HEK293 (cell line): ENCODE data around the gene TMPRSS12.

ENCODE experiments used
- BCL11A ChIP-seq: fragments of 450-650 bp; formaldehyde crosslinking; IDR thresholded peaks from 2 replicates; pipeline ENCODE4 v1.5.1; 2016; ENCODE audit warnings: low read depth, missing biosample characterization, missing genetic modification characterization
- GLIS2 ChIP-seq: fragments of 450-650 bp; formaldehyde crosslinking; IDR thresholded peaks from 2 replicates; pipeline ENCODE4 v1.5.1; 2016; ENCODE audit warnings: missing biosample characterization, missing genetic modification characterization
- KLF16 ChIP-seq: fragments of 450-650 bp; formaldehyde crosslinking; IDR thresholded peaks from 2 replicates; pipeline ENCODE4 v1.5.1; 2017; ENCODE audit warnings: missing biosample characterization, missing genetic modification characterization
- MZF1 ChIP-seq: fragments of 450-650 bp; formaldehyde crosslinking; IDR thresholded peaks from 2 replicates; pipeline ENCODE4 v1.5.1; 2017; ENCODE audit warnings: missing biosample characterization, missing genetic modification characterization, borderline replicate concordance
- SALL2 ChIP-seq: fragments of 450-650 bp; formaldehyde crosslinking; IDR thresholded peaks from 2 replicates; pipeline ENCODE4 v1.5.0; 2017; ENCODE audit warnings: missing biosample characterization, mild to moderate bottlenecking, missing genetic modification characterization, borderline replicate concordance
- SCRT1 ChIP-seq: fragments of 450-650 bp; formaldehyde crosslinking; IDR thresholded peaks from 2 replicates; pipeline ENCODE4 v1.5.1; 2016; ENCODE audit warnings: missing biosample characterization, missing genetic modification characterization, borderline replicate concordance
- YY1 ChIP-seq: fragments of 450-650 bp; formaldehyde crosslinking; IDR thresholded peaks from 2 replicates; pipeline ENCODE4 v1.5.1; 2018; ENCODE audit warnings: missing biosample characterization, missing genetic modification characterization
- ZBTB1 ChIP-seq: fragments of 450-650 bp; formaldehyde crosslinking; IDR thresholded peaks from 2 replicates; pipeline ENCODE4 v1.5.1; 2016; ENCODE audit warnings: missing biosample characterization, missing genetic modification characterization
- ZBTB10 ChIP-seq: fragments of 450-650 bp; formaldehyde crosslinking; IDR thresholded peaks from 2 replicates; pipeline ENCODE4 v1.5.1; 2016; ENCODE audit warnings: missing biosample characterization, missing genetic modification characterization
- ZBTB26 ChIP-seq: fragments of 450-650 bp; formaldehyde crosslinking; optimal IDR thresholded peaks from 2 replicates; pipeline ENCODE3; 2016; ENCODE audit warnings: missing biosample characterization, mild to moderate bottlenecking, missing genetic modification characterization
- ZBTB6 ChIP-seq: fragments of 450-650 bp; formaldehyde crosslinking; IDR thresholded peaks from 2 replicates; pipeline ENCODE4 v1.5.1; 2017; ENCODE audit warnings: missing biosample characterization, missing genetic modification characterization
- ZBTB8A ChIP-seq: fragments of 450-650 bp; formaldehyde crosslinking; IDR thresholded peaks from 2 replicates; pipeline ENCODE4 v1.5.1; 2016; ENCODE audit warnings: missing biosample characterization, missing genetic modification characterization
- ZNF280C ChIP-seq: fragments of 450-650 bp; formaldehyde crosslinking; IDR thresholded peaks from 2 replicates; pipeline ENCODE4 v1.5.1; 2016; ENCODE audit warnings: missing biosample characterization, missing genetic modification characterization
- ZNF366 ChIP-seq: fragments of 450-650 bp; formaldehyde crosslinking; conservative IDR thresholded peaks from 2 replicates; pipeline ENCODE4 v1.5.1; 2016; ENCODE audit warnings: missing biosample characterization, missing genetic modification characterization
- ZNF548 ChIP-seq: fragments of 450-650 bp; formaldehyde crosslinking; IDR thresholded peaks from 2 replicates; pipeline ENCODE4 v1.5.1; 2016; ENCODE audit warnings: missing biosample characterization, missing genetic modification characterization
- ZNF549 ChIP-seq: fragments of 450-650 bp; IDR thresholded peaks from 2 replicates; pipeline ENCODE4 v1.5.1; 2018; ENCODE audit warnings: missing biosample characterization, missing genetic modification characterization, mild to moderate bottlenecking, inconsistent platforms, moderate library complexity
- ZNF560 ChIP-seq: fragments of 450-650 bp; formaldehyde crosslinking; IDR thresholded peaks from 2 replicates; pipeline ENCODE4 v1.5.1; 2017; ENCODE audit warnings: missing biosample characterization, missing genetic modification characterization, borderline replicate concordance
- ZNF580 ChIP-seq: fragments of 450-650 bp; formaldehyde crosslinking; IDR thresholded peaks from 2 replicates; pipeline ENCODE4 v1.5.1; 2016; ENCODE audit warnings: missing biosample characterization, missing genetic modification characterization
- ZNF585B ChIP-seq: fragments of 450-650 bp; formaldehyde crosslinking; IDR thresholded peaks from 2 replicates; pipeline ENCODE4 v1.5.1; 2016; ENCODE audit warnings: missing biosample characterization, missing genetic modification characterization
- ZNF623 ChIP-seq: fragments of 450-650 bp; formaldehyde crosslinking; IDR thresholded peaks from 2 replicates; pipeline ENCODE4 v1.5.1; 2016; ENCODE audit warnings: missing biosample characterization, missing genetic modification characterization
- ZNF747 ChIP-seq: fragments of 450-650 bp; formaldehyde crosslinking; IDR thresholded peaks from 2 replicates; pipeline ENCODE4 v1.5.1; 2016; ENCODE audit warnings: missing biosample characterization, missing genetic modification characterization
- ZSCAN18 ChIP-seq: fragments of 450-650 bp; formaldehyde crosslinking; IDR thresholded peaks from 2 replicates; pipeline ENCODE4 v1.5.1; 2016; ENCODE audit warnings: missing biosample characterization, missing genetic modification characterization
- ZSCAN23 ChIP-seq: fragments of 450-650 bp; formaldehyde crosslinking; IDR thresholded peaks from 2 replicates; pipeline ENCODE4 v1.5.1; 2016; ENCODE audit warnings: missing biosample characterization, missing genetic modification characterization
- ZXDB ChIP-seq: fragments of 450-650 bp; formaldehyde crosslinking; IDR thresholded peaks from 2 replicates; pipeline ENCODE4 v1.5.1; 2016; ENCODE audit warnings: missing biosample characterization, missing genetic modification characterization
- TF ChIP-seq, protein P1 (sequence below): fragments of 450-650 bp; formaldehyde crosslinking; IDR thresholded peaks from 2 replicates; pipeline ENCODE4 v1.5.1; 2016; ENCODE audit warnings: missing biosample characterization, missing genetic modification characterization
- TF ChIP-seq, protein P2 (sequence below): fragments of 450-650 bp; formaldehyde crosslinking; IDR thresholded peaks from 2 replicates; pipeline ENCODE4 v1.5.1; 2017; ENCODE audit warnings: missing biosample characterization, mild to moderate bottlenecking, missing genetic modification characterization, moderate library complexity

The TMPRSS12 gene

GRCh38 chr12:50928392-50928791 is 85.7 kb downstream of the TMPRSS12 start (continued):
- TF ChIP-seq ZNF580 (tag by site-specific recombination) (no peak), ZNF747 (tag by site-specific recombination) (no peak), ZNF623 (tag by site-specific recombination) (no peak), ZBTB8A (tag by site-specific recombination) (0 out of 2 replicates have a peak, but pooled peaks have one; percentile 21), YY1 (0 out of 2 replicates have a peak, but pooled peaks have one; percentile 16), ZNF280C (no peak), ZBTB10 (tag by site-specific recombination) (no peak), ZBTB1 (tag by site-specific recombination) (no peak), GLIS2 (tag by site-specific recombination) (no peak), ZNF549 (tag by site-specific recombination) (no peak), ZNF560 (tag by site-specific recombination) (no peak), BCL11A (no peak), SALL2 (no peak), ZBTB26 (no peak), ZNF585B (no peak), KLF16 (tag by site-specific recombination) (no peak), ZSCAN18 (tag by site-specific recombination) (no peak), MZF1 (tag by site-specific recombination) (no peak), ZNF548 (tag by site-specific recombination) (no peak), ZNF366 (no peak), ZXDB (tag by site-specific recombination) (no peak), ZSCAN23 (no peak), SCRT1 (tag by site-specific recombination) (no peak), ZBTB6 (tag by site-specific recombination) (no peak)
- TF ChIP-seq, protein P1, sequence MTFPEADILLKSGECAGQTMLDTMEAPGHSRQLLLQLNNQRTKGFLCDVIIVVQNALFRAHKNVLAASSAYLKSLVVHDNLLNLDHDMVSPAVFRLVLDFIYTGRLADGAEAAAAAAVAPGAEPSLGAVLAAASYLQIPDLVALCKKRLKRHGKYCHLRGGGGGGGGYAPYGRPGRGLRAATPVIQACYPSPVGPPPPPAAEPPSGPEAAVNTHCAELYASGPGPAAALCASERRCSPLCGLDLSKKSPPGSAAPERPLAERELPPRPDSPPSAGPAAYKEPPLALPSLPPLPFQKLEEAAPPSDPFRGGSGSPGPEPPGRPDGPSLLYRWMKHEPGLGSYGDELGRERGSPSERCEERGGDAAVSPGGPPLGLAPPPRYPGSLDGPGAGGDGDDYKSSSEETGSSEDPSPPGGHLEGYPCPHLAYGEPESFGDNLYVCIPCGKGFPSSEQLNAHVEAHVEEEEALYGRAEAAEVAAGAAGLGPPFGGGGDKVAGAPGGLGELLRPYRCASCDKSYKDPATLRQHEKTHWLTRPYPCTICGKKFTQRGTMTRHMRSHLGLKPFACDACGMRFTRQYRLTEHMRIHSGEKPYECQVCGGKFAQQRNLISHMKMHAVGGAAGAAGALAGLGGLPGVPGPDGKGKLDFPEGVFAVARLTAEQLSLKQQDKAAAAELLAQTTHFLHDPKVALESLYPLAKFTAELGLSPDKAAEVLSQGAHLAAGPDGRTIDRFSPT: no peak
- TF ChIP-seq, protein P2, sequence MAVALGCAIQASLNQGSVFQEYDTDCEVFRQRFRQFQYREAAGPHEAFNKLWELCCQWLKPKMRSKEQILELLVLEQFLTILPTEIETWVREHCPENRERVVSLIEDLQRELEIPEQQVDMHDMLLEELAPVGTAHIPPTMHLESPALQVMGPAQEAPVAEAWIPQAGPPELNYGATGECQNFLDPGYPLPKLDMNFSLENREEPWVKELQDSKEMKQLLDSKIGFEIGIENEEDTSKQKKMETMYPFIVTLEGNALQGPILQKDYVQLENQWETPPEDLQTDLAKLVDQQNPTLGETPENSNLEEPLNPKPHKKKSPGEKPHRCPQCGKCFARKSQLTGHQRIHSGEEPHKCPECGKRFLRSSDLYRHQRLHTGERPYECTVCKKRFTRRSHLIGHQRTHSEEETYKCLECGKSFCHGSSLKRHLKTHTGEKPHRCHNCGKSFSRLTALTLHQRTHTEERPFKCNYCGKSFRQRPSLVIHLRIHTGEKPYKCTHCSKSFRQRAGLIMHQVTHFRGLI (tag by site-specific recombination): no peak
